Raji (cell line): Measurements from ENCODE around the gene CFAP92.

Experiments used
- POLR2A ChIP-seq: IDR thresholded peaks from 2 replicates; pipeline ENCODE4 v1.6.1; 2011; ENCODE audit warnings: low read depth, low read length, control low read depth; ENCODE audit not compliant: insufficient read depth

Gene CFAP92

GRCh38 chr3:128993461-128994172 lies at the start of gene CFAP92:
Gene CFAP92, minus strand, starts transcription at chr3:128994076. Its CDS starts 772 bp downstream, at chr3:128993304.
- TF ChIP-seq POLR2A = no peak

GRCh38 chr3:129040579-129041300 lies 46.9 kb upstream of the CFAP92 start:
- no peak for TF ChIP-seq POLR2A

- no peak for TF ChIP-seq POLR2A
These were observed 46.1 kb upstream of the CFAP92 start for GRCh38 chr3:129040039-129040336.

GRCh38 chr3:129039271-129040038 lies 45.6 kb upstream of the CFAP92 start:
- TF ChIP-seq POLR2A = no peak

- TF ChIP-seq POLR2A = no peak
These were observed 44.4 kb upstream of the CFAP92 start for GRCh38 chr3:129038121-129038855.

GRCh38 chr3:129037093-129037419 lies 43.2 kb upstream of the CFAP92 start:
- no peak for TF ChIP-seq POLR2A

GRCh38 chr3:129036222-129037092 lies 42.6 kb upstream of the CFAP92 start:
- no peak for TF ChIP-seq POLR2A

GRCh38 chr3:129035360-129036221 lies 41.7 kb upstream of the CFAP92 start:
- TF ChIP-seq POLR2A = no peak

- no peak for TF ChIP-seq POLR2A
These were observed 40.8 kb upstream of the CFAP92 start for GRCh38 chr3:129034642-129035041.

GRCh38 chr3:129033633-129034321 lies 39.9 kb upstream of the CFAP92 start:
- TF ChIP-seq POLR2A = no peak

- TF ChIP-seq POLR2A = no peak
These were observed 39.3 kb upstream of the CFAP92 start for GRCh38 chr3:129033151-129033550.

- TF ChIP-seq POLR2A = no peak
These were observed 38.8 kb upstream of the CFAP92 start for GRCh38 chr3:129032716-129033115.
